Neural cell (in vitro differentiated cells): Measurements from ENCODE around the gene NOL4L. TPM values are rescaled to one million over a fixed set of nuclear protein-coding genes. Genes with fewer than 3 reads are reported as not detected.

Experiments
- H2AFZ ChIP-seq: fragments of 200-600, 300-800 bp; sonication (generic), shearing (Covaris generic); 2 replicates; pipeline ENCODE4 v1.6.0; 2014; ENCODE audit warnings: low read depth, mild to moderate bottlenecking, antibody characterized with exemption, low read length, moderate library complexity
- H3F3A ChIP-seq: fragments of 200-600 bp; shearing (Covaris generic); 2 replicates; pipeline ENCODE4 v1.6.1; 2016; ENCODE audit warnings: mild to moderate bottlenecking, moderate library complexity, mixed read lengths, antibody characterized with exemption, low read length; ENCODE audit not compliant: insufficient read depth, poor library complexity, severe bottlenecking
- H3K27ac ChIP-seq: fragments of 200-600, 300-800 bp; sonication (generic), shearing (Covaris generic); 2 replicates; pipeline ENCODE4 v1.5.1; 2014; ENCODE audit warnings: mild to moderate bottlenecking, low read length, moderate library complexity
- H3K27me3 ChIP-seq: fragments of 300-800, 200-600 bp; sonication (generic), shearing (Covaris generic); 2 replicates; pipeline ENCODE4 v1.6.0; 2014; ENCODE audit warnings: mild to moderate bottlenecking, low read depth, low read length, moderate library complexity; ENCODE audit not compliant: insufficient read depth
- H3K36me3 ChIP-seq: fragments of 300-800, 200-600 bp; sonication (generic), shearing (Covaris generic); 2 replicates; pipeline ENCODE4 v1.5.1; 2014; ENCODE audit warnings: mild to moderate bottlenecking, antibody characterized with exemption, low read length, moderate library complexity; ENCODE audit not compliant: insufficient read depth
- H3K4me2 ChIP-seq: fragments of 300-800, 200-600 bp; sonication (generic), shearing (Covaris generic); 2 replicates; pipeline ENCODE4 v1.6.0; 2014; ENCODE audit warnings: mild to moderate bottlenecking, low read length
- H3K4me3 ChIP-seq: fragments of 300-800, 200-600 bp; sonication (generic), shearing (Covaris generic); 2 replicates; pipeline ENCODE4 v1.5.1; 2014; ENCODE audit warnings: mild to moderate bottlenecking, low read length, moderate library complexity
- H3K79me2 ChIP-seq: fragments of 200-600 bp; shearing (Covaris generic); replicated peaks from 2 replicates; pipeline ENCODE4 v1.6.0; 2014; ENCODE audit warnings: mild to moderate bottlenecking, low read length, moderate library complexity; ENCODE audit not compliant: insufficient read depth
- H3K9ac ChIP-seq: fragments of 300-800, 200-600 bp; sonication (generic), shearing (Covaris generic); 2 replicates; pipeline ENCODE4 v1.6.1; 2016; ENCODE audit warnings: mild to moderate bottlenecking, low read length, mixed read lengths
- H3K9me2 ChIP-seq: fragments of 200-600 bp; shearing (Covaris generic); 2 replicates; pipeline ENCODE4 v1.6.1; 2016; ENCODE audit warnings: mild to moderate bottlenecking, low read length, mixed read lengths; ENCODE audit not compliant: insufficient read depth
- H3K9me3 ChIP-seq: fragments of 200-600, 300-800 bp; sonication (generic), shearing (Covaris generic); 2 replicates; pipeline ENCODE4 v1.6.1; 2016; ENCODE audit warnings: mild to moderate bottlenecking, mixed run types, low read length, moderate library complexity, mixed read lengths
- H4K20me1 ChIP-seq: fragments of 200-600 bp; shearing (Covaris generic); 2 replicates; pipeline ENCODE4 v1.6.1; 2016; ENCODE audit warnings: mild to moderate bottlenecking, mixed run types; ENCODE audit not compliant: insufficient read depth
- EP300 ChIP-seq: fragments of 450-650 bp; conservative IDR thresholded peaks from 2 replicates; pipeline ENCODE4 v1.6.1; 2014; ENCODE audit warnings: antibody characterized with exemption, mild to moderate bottlenecking, moderate library complexity; ENCODE audit not compliant: poor library complexity, severe bottlenecking
- EZH2 ChIP-seq: fragments of 200-600, 300-800 bp; shearing (Covaris generic), sonication (generic); IDR thresholded peaks from 2 replicates; pipeline ENCODE4 v1.6.1; 2014; ENCODE audit warnings: antibody characterized with exemption, low read length, borderline replicate concordance, mild to moderate bottlenecking; ENCODE audit not compliant: insufficient read depth, poor library complexity, severe bottlenecking
- MXI1 ChIP-seq: fragments of 450-650 bp; conservative IDR thresholded peaks from 2 replicates; pipeline ENCODE4 v1.6.1; 2014; ENCODE audit warnings: antibody characterized with exemption, mild to moderate bottlenecking; ENCODE audit not compliant: poor library complexity, severe bottlenecking
- POLR2AphosphoS5 ChIP-seq: IDR thresholded peaks from 2 replicates; pipeline ENCODE4 v1.6.1; 2012
- RAD21 ChIP-seq: fragments of 450-650 bp; conservative IDR thresholded peaks from 2 replicates; pipeline ENCODE4 v1.6.1; 2014; ENCODE audit warnings: antibody characterized with exemption, mild to moderate bottlenecking, moderate library complexity
- SMC3 ChIP-seq: fragments of 450-650 bp; conservative IDR thresholded peaks from 2 replicates; pipeline ENCODE4 v1.6.1; 2014; ENCODE audit warnings: antibody characterized with exemption, mild to moderate bottlenecking, moderate library complexity; ENCODE audit not compliant: poor library complexity
- TAF1 ChIP-seq: IDR thresholded peaks from 2 replicates; pipeline ENCODE4 v1.6.1; 2012; ENCODE audit warnings: low read depth
- polyA plus RNA-seq: library from polyadenylated mRNA; depleted of rRNA; stranded (reverse); fragments of >200 nt; gene quantifications from 2 replicates; pipeline ENCODE4 v1.2.3, GENCODE V29; 2014
- TF ChIP-seq, protein P1 (sequence below): fragments of 450-650 bp; IDR thresholded peaks from 2 replicates; pipeline ENCODE4 v1.5.1; 2014; ENCODE audit warnings: antibody characterized with exemption, mild to moderate bottlenecking, moderate library complexity; ENCODE audit not compliant: poor library complexity, severe bottlenecking
- TF ChIP-seq, protein P2 (sequence below): IDR thresholded peaks from 2 replicates; pipeline ENCODE4 v1.6.1; 2012; ENCODE audit warnings: borderline replicate concordance

The NOL4L gene
- polyA plus RNA-seq, 1 donor from 2014 or later, result 20.4 TPM

DNA sequence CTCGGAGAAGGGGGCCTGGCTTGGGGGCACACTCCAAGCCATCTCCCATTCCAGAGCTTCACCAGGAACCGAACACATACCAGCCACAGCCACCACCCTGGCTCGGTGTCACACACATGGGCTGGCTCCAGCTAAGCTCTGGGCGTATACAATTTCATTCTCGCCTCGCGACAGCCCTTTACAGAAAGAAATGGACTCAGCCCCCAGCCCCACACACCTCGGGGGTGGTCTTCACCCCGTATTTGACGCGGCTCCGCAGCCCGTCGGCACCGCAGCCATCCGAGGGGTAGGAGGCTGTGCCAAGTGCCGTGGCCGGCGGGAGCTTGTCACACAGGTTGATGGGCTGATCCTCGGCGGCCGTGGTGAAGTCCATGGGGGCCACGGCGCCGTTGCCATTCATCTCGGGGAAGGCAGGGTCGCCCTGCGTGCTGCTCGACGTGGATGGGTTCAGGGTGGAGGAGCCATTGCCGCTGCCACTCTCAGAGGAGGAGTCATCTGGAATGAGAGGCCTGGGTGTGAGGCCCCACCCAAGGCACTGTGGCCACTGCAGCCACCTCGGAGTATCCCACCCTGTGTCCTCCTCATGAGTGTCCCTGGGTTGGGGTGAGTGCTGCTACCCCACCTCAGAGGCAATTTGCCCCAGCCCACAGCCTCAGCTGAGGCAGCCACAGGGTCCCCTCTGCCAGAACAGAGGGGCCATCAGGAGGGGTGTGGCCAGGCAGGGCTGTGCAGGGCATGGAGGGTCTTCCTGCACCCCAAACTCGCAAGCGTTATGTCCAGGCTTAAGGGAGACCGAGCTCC is 129.0 kb downstream of the NOL4L start:
- no peak for TF ChIP-seq TAF1
- no peak for TF ChIP-seq EZH2
- no peak for TF ChIP-seq EP300
- Histone ChIP-seq H4K20me1 (peaks cover 17% of the 10 kb centered on the region), H3K27ac (peak overlapping the region; percentile 65), H3K79me2 (peaks cover 31% of the 10 kb centered on the region), H3K4me3 (peak overlapping the region; percentile 61), H3K9me2 (no peaks in the 10 kb centered on the region), H3K9me3 (no peaks in the 10 kb centered on the region), H3K36me3 (no peaks in the 10 kb centered on the region), H3F3A (no peaks in the 10 kb centered on the region), H3K4me2 (no peak overlapping the region), H2AFZ (no peak overlapping the region), H3K27me3 (no peaks in the 10 kb centered on the region), H3K9ac (peak overlapping the region; percentile 53)

DNA sequence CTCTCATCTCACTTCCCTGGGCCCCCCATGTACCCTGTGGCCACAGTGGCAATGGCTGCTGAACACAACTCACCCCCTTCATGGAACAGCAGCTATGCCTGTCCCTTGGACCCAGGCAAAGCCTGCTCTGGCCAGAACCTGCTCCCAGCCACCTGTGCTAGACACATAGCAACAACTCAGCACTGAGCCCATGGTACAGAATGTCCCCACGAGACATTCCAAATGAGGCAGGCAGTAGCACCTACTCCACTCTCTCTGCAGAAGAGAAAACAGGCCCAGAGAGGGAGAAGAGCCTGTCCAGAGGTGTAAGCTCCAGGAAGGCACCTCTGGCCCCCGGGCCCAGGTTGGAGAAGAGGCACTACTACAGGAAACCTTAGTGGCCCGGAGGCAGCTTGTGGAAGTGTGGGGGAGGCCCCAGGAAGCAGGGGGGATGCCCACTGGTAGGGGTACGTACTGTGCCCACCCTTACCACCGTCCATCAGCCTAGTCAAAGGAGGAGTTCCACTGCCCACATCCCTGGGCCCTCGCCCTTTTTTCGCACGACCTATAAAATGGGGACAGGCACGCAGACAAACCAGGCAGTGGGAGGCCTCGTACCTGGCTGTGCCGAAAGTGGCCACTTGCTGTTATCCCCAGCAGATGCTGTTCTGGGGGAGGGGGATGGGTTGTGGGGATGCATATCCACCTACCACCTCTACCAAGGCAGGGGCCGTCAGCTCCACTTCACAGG is 129.8 kb downstream of the NOL4L start:
- H3K27me3 ChIP-seq, result no peaks in the 10 kb centered on the region
- TF ChIP-seq SMC3 (no peak), MXI1 (no peak), TAF1 (no peak), RAD21 (no peak), EP300 (no peak), EZH2 (no peak), POLR2AphosphoS5 (no peak)
- TF ChIP-seq, protein P1, sequence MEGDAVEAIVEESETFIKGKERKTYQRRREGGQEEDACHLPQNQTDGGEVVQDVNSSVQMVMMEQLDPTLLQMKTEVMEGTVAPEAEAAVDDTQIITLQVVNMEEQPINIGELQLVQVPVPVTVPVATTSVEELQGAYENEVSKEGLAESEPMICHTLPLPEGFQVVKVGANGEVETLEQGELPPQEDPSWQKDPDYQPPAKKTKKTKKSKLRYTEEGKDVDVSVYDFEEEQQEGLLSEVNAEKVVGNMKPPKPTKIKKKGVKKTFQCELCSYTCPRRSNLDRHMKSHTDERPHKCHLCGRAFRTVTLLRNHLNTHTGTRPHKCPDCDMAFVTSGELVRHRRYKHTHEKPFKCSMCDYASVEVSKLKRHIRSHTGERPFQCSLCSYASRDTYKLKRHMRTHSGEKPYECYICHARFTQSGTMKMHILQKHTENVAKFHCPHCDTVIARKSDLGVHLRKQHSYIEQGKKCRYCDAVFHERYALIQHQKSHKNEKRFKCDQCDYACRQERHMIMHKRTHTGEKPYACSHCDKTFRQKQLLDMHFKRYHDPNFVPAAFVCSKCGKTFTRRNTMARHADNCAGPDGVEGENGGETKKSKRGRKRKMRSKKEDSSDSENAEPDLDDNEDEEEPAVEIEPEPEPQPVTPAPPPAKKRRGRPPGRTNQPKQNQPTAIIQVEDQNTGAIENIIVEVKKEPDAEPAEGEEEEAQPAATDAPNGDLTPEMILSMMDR, result no peak
- TF ChIP-seq, protein P2, sequence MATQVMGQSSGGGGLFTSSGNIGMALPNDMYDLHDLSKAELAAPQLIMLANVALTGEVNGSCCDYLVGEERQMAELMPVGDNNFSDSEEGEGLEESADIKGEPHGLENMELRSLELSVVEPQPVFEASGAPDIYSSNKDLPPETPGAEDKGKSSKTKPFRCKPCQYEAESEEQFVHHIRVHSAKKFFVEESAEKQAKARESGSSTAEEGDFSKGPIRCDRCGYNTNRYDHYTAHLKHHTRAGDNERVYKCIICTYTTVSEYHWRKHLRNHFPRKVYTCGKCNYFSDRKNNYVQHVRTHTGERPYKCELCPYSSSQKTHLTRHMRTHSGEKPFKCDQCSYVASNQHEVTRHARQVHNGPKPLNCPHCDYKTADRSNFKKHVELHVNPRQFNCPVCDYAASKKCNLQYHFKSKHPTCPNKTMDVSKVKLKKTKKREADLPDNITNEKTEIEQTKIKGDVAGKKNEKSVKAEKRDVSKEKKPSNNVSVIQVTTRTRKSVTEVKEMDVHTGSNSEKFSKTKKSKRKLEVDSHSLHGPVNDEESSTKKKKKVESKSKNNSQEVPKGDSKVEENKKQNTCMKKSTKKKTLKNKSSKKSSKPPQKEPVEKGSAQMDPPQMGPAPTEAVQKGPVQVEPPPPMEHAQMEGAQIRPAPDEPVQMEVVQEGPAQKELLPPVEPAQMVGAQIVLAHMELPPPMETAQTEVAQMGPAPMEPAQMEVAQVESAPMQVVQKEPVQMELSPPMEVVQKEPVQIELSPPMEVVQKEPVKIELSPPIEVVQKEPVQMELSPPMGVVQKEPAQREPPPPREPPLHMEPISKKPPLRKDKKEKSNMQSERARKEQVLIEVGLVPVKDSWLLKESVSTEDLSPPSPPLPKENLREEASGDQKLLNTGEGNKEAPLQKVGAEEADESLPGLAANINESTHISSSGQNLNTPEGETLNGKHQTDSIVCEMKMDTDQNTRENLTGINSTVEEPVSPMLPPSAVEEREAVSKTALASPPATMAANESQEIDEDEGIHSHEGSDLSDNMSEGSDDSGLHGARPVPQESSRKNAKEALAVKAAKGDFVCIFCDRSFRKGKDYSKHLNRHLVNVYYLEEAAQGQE, result no peak
- H2AFZ ChIP-seq, result no peak overlapping the region
- H3K4me2 ChIP-seq, result no peak overlapping the region
- H3K36me3 ChIP-seq, result no peaks in the 10 kb centered on the region
- no peak overlapping the region for H3K9ac ChIP-seq
- H3F3A ChIP-seq, result no peaks in the 10 kb centered on the region
- no peak overlapping the region for H3K4me3 ChIP-seq
- H3K79me2 ChIP-seq, result peaks cover 31% of the 10 kb centered on the region
- H3K9me2 ChIP-seq, result no peaks in the 10 kb centered on the region
- H4K20me1 ChIP-seq, result peaks cover 17% of the 10 kb centered on the region
- H3K27ac ChIP-seq, result no peak overlapping the region
- no peaks in the 10 kb centered on the region for H3K9me3 ChIP-seq
